Muscle of leg (tissue), 11 donors: Measurements from ENCODE around the gene VPS50. TPM values are rescaled to one million over a fixed set of nuclear protein-coding genes. Genes with fewer than 3 reads are reported as not detected.

Source experiments
- DNase-seq: peaks from one replicate; pipeline ENCODE4 v3.0.0; 2013
- H3K27ac ChIP-seq: one replicate; pipeline ENCODE4 v1.5.1; 2013; ENCODE audit warnings: mild to moderate bottlenecking, low read length, control low read depth
- H3K27me3 ChIP-seq: one replicate; pipeline ENCODE4 v1.6.1; 2013; ENCODE audit warnings: low read length; ENCODE audit not compliant: control insufficient read depth, insufficient read depth
- H3K36me3 ChIP-seq: one replicate; pipeline ENCODE4 v1.6.1; 2013; ENCODE audit warnings: low read length; ENCODE audit not compliant: control insufficient read depth, insufficient read depth
- H3K4me1 ChIP-seq: one replicate; pipeline ENCODE4 v1.6.1; 2013; ENCODE audit warnings: low read length; ENCODE audit not compliant: control insufficient read depth, insufficient read depth
- H3K4me3 ChIP-seq: one replicate; pipeline ENCODE4 v1.5.1; 2013; ENCODE audit warnings: low read length, control low read depth
- H3K9me3 ChIP-seq: replicated peaks from 2 replicates; pipeline ENCODE4 v1.6.1; 2013; ENCODE audit warnings: low read depth, low read length; ENCODE audit not compliant: control insufficient read depth
- WGBS: methylation state at CpG from one replicate; pipeline ENCODE4 v1.1.5; 2013; ENCODE audit warnings: missing lambda C conversion rate; ENCODE audit not compliant: insufficient coverage; 5-methylcytosine and 5-hydroxymethylcytosine counted together
- polyA plus RNA-seq, 8 donors: library from polyadenylated mRNA; unstranded; fragments of 120-200 nt; gene quantifications; one replicate each; pipeline versions ENCODE4 v1.2.1 to v1.2.3, GENCODE V29; 2013; ENCODE audit warnings: inconsistent platforms in 1 of 8, low replicate concordance in 1 of 8; ENCODE audit not compliant: insufficient read length in 8 of 8, insufficient read depth in 1 of 8
- total RNA-seq: library from RNA; stranded (reverse); fragments of 120-200 nt; gene quantifications from one replicate; pipeline ENCODE4 v1.2.4, GENCODE V29; 2013

The VPS50 gene
- total and polyA plus RNA-seq, 9 donors: 12.7 to 25.5 (median 17.1) TPM

DNA sequence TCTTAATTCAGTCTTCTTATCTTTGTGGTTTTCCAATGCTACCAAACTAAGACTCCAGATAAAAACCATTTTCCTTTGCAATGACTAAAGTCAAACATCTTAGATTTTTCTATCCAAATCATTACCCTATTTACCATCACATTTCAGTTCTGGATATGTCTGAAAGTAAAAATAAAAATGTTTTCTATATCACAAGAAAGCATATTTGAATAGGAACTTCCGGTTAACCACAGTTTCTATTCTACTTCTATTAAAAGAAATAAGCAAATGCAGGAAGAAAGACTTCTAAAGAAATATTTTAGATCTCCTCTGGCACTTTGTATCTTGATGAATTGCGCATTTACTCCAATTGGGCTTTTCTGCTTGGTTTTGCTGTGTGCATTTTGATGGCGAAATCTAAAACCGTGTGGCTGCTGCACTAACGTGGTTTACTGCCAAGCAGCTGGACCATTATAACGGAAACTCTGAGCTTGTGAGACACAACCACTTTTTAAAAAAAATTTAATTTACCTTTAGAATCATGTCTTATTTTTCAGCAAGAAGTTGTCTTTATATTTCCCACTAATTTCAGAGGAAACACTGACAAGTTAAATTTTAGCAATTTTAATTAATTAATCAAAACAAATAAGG is 146.1 kb downstream of the VPS50 start:
- WGBS: 67% methylated on average over 3 of the region's 6 CpGs
- H3K9me3 ChIP-seq: no peaks in the 10 kb centered on the region
- no peaks in the 10 kb centered on the region for H3K36me3 ChIP-seq

GRCh38 chr7:93382362-93382761 is 150.2 kb downstream of the VPS50 start:
- Histone ChIP-seq H3K27ac (no peak overlapping the region), H3K27me3 (no peaks in the 10 kb centered on the region), H3K4me3 (no peak overlapping the region), H3K36me3 (no peaks in the 10 kb centered on the region), H3K9me3 (no peaks in the 10 kb centered on the region), H3K4me1 (no peaks in the 10 kb centered on the region)
- no peak for DNase-seq
- no CpG with 5 or more reads among the region's 3 CpGs for WGBS

More for the DNA sequence above, 146.1 kb downstream of the VPS50 start:
- H3K4me1 ChIP-seq: no peaks in the 10 kb centered on the region
- no peak overlapping the region for H3K27ac ChIP-seq
- peak; percentile 68 for DNase-seq
- no peak overlapping the region for H3K4me3 ChIP-seq
- no peaks in the 10 kb centered on the region for H3K27me3 ChIP-seq

GRCh38 chr7:93390660-93391059 is 158.5 kb downstream of the VPS50 start:
- Histone ChIP-seq H3K4me1 (no peaks in the 10 kb centered on the region), H3K4me3 (no peak overlapping the region), H3K9me3 (no peaks in the 10 kb centered on the region), H3K27ac (no peak overlapping the region), H3K27me3 (no peaks in the 10 kb centered on the region), H3K36me3 (no peaks in the 10 kb centered on the region)
- no peak for DNase-seq
- no CpG with 5 or more reads among the region's 3 CpGs for WGBS

GRCh38 chr7:93392984-93393383 is 160.8 kb downstream of the VPS50 start:
- H3K27ac ChIP-seq: no peak overlapping the region
- H3K4me3 ChIP-seq: no peak overlapping the region
- H3K4me1 ChIP-seq: no peaks in the 10 kb centered on the region
- DNase-seq: no peak
- no CpG with 5 or more reads among the region's 1 CpG for WGBS
- no peaks in the 10 kb centered on the region for H3K9me3 ChIP-seq
- H3K36me3 ChIP-seq: no peaks in the 10 kb centered on the region
- no peaks in the 10 kb centered on the region for H3K27me3 ChIP-seq

- Histone ChIP-seq H3K4me3 (no peak overlapping the region), H3K9me3 (no peaks in the 10 kb centered on the region), H3K36me3 (no peaks in the 10 kb centered on the region), H3K27ac (no peak overlapping the region), H3K27me3 (no peaks in the 10 kb centered on the region), H3K4me1 (no peaks in the 10 kb centered on the region)
- WGBS: 83% methylated on average over 1 of the region's 3 CpGs
- no peak for DNase-seq
Observed at GRCh38 chr7:93399642-93400041, 167.5 kb downstream of the VPS50 start.

DNA sequence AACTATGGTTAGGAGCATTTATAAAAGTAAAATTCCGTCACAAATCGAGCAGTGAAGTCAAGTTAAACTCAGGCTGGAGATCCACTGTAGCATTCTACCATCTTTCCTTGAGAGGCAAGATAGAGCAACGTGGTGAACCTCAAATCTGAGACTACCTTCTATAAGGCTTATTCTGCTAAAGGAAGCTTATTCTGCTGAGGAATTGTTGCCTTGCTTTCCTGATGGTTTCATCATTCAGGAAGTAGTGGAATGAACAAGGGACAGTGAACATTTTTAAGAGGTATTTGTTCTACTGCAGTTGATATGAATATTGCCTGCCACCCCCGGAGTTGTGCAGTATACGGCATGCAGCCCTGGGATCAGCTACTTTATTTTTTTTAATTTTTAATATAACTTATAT is 170.8 kb downstream of the VPS50 start:
- Histone ChIP-seq H3K4me1 (no peaks in the 10 kb centered on the region), H3K36me3 (no peaks in the 10 kb centered on the region), H3K4me3 (no peak overlapping the region), H3K27ac (no peak overlapping the region), H3K27me3 (no peaks in the 10 kb centered on the region), H3K9me3 (no peaks in the 10 kb centered on the region)
- DNase-seq: no peak
- 80% methylated on average over 1 of the region's 5 CpGs for WGBS

GRCh38 chr7:93407239-93407638 is 175.1 kb downstream of the VPS50 start:
- Histone ChIP-seq H3K27me3 (no peaks in the 10 kb centered on the region), H3K4me1 (no peaks in the 10 kb centered on the region), H3K9me3 (no peaks in the 10 kb centered on the region), H3K36me3 (no peaks in the 10 kb centered on the region), H3K4me3 (no peak overlapping the region), H3K27ac (no peak overlapping the region)
- 95% methylated on average over 5 of the region's 5 CpGs for whole genome bisulfite sequencing
- peak; percentile 3 for DNase-seq

DNA sequence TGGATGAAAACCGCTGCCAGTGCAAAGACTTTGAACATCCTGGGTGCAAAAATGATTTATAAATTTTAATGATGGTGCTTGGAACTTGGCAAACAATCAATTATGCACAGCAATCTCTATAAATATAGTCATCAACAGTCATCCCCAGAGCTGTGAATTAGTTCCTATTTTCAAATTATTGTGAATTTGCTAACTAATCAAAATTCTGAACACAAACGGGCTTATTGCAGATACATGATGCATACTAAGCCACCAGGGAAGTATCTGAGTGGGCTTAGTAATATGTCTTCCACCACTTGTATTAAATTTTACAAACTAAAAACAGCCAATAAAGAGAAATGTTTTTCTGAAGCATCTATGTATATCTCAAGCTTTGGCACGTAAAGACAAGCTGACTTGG is 177.2 kb downstream of the VPS50 start:
- no peaks in the 10 kb centered on the region for H3K4me1 ChIP-seq
- no peak for DNase-seq
- H3K4me3 ChIP-seq: no peak overlapping the region
- 67% methylated on average over 1 of the region's 3 CpGs for WGBS
- H3K27ac ChIP-seq: no peak overlapping the region
- no peaks in the 10 kb centered on the region for H3K36me3 ChIP-seq
- H3K27me3 ChIP-seq: no peaks in the 10 kb centered on the region
- H3K9me3 ChIP-seq: no peaks in the 10 kb centered on the region

Other genes starting within 250 kb of the VPS50 start
- 6.1 TPM for gene SAMD9, start 114.4 kb upstream of the VPS50 start, total RNA-seq
- gene SAMD9, start 114.4 kb upstream of the VPS50 start, polyA plus RNA-seq: 1 to 10 TPM; 1.9 to 4.0 (median 3.1) TPM
- gene SAMD9L, start 84.0 kb upstream of the VPS50 start, total RNA-seq: 11.8 TPM
- 1 to 10 TPM; 4.8 to 8.3 (median 5.4) TPM for gene SAMD9L, start 84.0 kb upstream of the VPS50 start, polyA plus RNA-seq
- gene HEPACAM2, start 5.9 kb upstream of the VPS50 start, total RNA-seq: 0.04 TPM
- gene HEPACAM2, start 5.9 kb upstream of the VPS50 start, polyA plus RNA-seq: 1 to 10 TPM in 1 of 8 donors, under 1 TPM in 3, not detected in 4; 0.07 to 2.4 (median 0.40) TPM